ENCODE measurements around the gene LIN54. TPM values are rescaled to one million over a fixed set of nuclear protein-coding genes. Genes with fewer than 3 reads are reported as not detected.

LIN54 gene
- total and polyA plus RNA-seq, 12 donors = 1.5 to 9.4 (median 8.6) TPM

DNA sequence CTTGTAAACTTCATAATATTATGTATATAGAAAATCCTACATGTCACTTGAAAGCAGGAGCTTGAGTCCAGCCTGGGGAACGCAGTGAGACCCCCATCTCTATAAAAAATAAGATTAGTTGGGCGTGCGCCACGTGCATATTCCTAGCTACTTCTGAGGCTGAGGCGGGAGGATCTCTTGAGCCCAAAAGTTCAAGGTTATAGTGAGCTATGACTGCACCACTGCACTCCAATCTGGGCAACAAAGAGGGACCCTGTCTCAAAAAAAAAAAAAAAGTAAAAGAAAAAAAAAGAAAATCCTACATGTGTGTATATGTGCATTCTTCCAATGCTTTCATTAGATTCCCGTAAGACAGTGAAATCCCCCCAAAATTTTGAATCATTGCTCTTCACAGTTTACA lies 121.3 kb downstream of the LIN54 start:
- Histone ChIP-seq H3K4me3 (peak overlapping the region in 9 of 10 donors; percentile 66 to 96 (median 81)), H3K27me3 (no peaks in the 10 kb centered on the region), H3K4me1 (peaks cover 0 to 64% (median 56%) of the 10 kb centered on the region in 9 donors), H3K36me3 (peaks cover 0 to 18% (median 11%) of the 10 kb centered on the region in 9 donors), H3K9me3 (no peaks in the 10 kb centered on the region), H3K27ac (peak overlapping the region in 5 of 10 donors; percentile 97 to 99 (median 97))
- ATAC-seq = no peak
- 73 to 81% methylated on average over 6 of the region's 6 CpGs for WGBS, 2 donors
- DNase-seq = no peak
- TF ChIP-seq, protein P1, sequence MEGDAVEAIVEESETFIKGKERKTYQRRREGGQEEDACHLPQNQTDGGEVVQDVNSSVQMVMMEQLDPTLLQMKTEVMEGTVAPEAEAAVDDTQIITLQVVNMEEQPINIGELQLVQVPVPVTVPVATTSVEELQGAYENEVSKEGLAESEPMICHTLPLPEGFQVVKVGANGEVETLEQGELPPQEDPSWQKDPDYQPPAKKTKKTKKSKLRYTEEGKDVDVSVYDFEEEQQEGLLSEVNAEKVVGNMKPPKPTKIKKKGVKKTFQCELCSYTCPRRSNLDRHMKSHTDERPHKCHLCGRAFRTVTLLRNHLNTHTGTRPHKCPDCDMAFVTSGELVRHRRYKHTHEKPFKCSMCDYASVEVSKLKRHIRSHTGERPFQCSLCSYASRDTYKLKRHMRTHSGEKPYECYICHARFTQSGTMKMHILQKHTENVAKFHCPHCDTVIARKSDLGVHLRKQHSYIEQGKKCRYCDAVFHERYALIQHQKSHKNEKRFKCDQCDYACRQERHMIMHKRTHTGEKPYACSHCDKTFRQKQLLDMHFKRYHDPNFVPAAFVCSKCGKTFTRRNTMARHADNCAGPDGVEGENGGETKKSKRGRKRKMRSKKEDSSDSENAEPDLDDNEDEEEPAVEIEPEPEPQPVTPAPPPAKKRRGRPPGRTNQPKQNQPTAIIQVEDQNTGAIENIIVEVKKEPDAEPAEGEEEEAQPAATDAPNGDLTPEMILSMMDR (IDR thresholded peaks at IDR 0.05) = no peak
- intact Hi-C loops (cut with DNase I) = loop anchor here in 1 of 10 donors (5.0 kb wide), 1 partner anchor 688 kb away; no protein-coding TSS in a partner anchor

DNA sequence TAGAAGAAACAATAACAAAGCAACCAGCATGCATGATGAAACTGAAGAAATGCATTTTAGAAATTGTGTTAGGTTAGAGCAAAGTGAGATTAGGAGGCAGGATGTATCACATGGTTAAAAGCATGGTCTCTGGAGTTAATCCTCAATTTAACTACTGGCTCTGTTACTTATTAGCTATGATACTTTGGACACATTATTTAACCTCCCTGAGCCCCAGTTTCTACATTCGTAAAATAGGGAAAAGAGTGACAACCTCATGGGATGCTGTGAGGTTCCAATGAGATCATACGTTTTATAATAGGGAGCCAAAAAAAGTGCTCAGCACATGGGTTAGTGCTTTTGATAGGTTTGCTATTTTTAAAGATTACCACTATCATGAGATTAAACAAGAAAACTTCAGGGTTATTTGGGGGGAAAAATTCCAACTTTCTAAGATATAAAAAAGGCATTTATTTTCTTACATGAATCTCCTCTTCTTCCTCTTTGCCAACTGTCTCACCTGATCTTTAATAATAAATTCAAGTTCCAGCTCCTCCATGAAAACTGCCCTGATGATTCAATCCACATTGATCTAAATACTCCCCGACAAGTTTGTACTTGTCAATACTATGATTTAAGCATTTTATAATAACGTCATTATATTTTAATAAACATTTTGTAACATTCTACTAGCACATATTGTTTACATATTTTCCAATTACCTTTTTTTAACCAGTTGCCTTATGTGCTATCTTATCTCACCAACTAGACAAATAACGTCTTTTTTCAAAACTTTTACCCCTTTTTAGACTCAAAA lies 124.3 kb downstream of the LIN54 start:
- peak overlapping the region in 1 of 10 donors; percentile 10 for H3K4me3 ChIP-seq
- no peaks in the 10 kb centered on the region for H3K27me3 ChIP-seq
- H3K36me3 ChIP-seq = peaks cover 0 to 25% (median 0%) of the 10 kb centered on the region in 9 donors
- WGBS, 2 donors = 44 to 48% methylated on average over 5 of the region's 5 CpGs
- TF ChIP-seq, protein P1 (IDR thresholded peaks at IDR 0.05) = no peak
- intact Hi-C loops (cut with DNase I) = loop anchor here in 1 of 10 donors (5.0 kb wide), 1 partner anchor 691 kb away; no protein-coding TSS in a partner anchor
- H3K9me3 ChIP-seq = no peaks in the 10 kb centered on the region
- ATAC-seq = no peak
- peaks cover 4 to 66% (median 53%) of the 10 kb centered on the region in 9 donors for H3K4me1 ChIP-seq
- peak overlapping the region in 5 of 10 donors; percentile 35 to 69 (median 57) for H3K27ac ChIP-seq
- DNase-seq = no peak

DNA sequence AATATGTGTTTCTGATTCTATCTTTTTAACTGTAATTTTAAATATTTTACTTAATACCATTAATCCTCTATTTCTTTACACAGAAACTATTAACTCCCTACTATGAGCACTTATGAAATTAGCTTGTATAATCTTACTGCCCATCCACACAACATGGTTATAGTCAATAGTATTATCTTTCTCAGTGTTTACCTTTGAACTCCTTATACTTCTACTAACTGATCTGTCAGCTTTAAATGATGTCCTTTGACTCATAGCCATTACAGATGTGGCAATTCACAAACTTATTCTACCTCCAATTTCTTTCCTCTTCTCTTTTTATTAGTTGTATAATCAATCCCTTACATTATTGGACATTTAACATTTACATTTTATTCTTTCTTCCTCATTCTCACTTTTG lies 125.2 kb downstream of the LIN54 start:
- DNase-seq = no peak

More for the DNA sequence above, 125.2 kb downstream of the LIN54 start:
- Histone ChIP-seq H3K4me1 (peaks cover 4 to 74% (median 53%) of the 10 kb centered on the region in 9 donors), H3K4me3 (no peak overlapping the region), H3K9me3 (no peaks in the 10 kb centered on the region), H3K36me3 (peaks cover 0 to 34% (median 4%) of the 10 kb centered on the region in 9 donors), H3K27ac (peak overlapping the region in 5 of 10 donors; percentile 35 to 69 (median 57)), H3K27me3 (no peaks in the 10 kb centered on the region)
- intact Hi-C loops (cut with DNase I) = loop anchor here in 1 of 10 donors (5.0 kb wide), 1 partner anchor 692 kb away; no protein-coding TSS in a partner anchor
- TF ChIP-seq, protein P1 (IDR thresholded peaks at IDR 0.05) = no peak
- ATAC-seq = no peak

Other genes with a start within 250 kb of the LIN54 start
- gene SCD5, start 212.0 kb downstream of the LIN54 start, total RNA-seq = 1 to 10 TPM; 1.7 to 5.0 (median 3.0) TPM
- gene SCD5, start 212.0 kb downstream of the LIN54 start, polyA plus RNA-seq = 1 to 10 TPM; 3.8 to 6.7 TPM
- gene SEC31A, start 119.7 kb downstream of the LIN54 start, total RNA-seq = 100 to 1,000 TPM in 7 of 10 donors, 10 to 100 TPM in 3; 86.3 to 163 (median 124) TPM
- 100 to 1,000 TPM in 1 of 2 donors, 10 to 100 TPM in 1; 82.5 to 121 TPM for gene SEC31A, start 119.7 kb downstream of the LIN54 start, polyA plus RNA-seq
- gene THAP9, start 110.1 kb downstream of the LIN54 start, total RNA-seq = 1 to 10 TPM; 3.5 to 9.1 (median 6.2) TPM
- 1 to 10 TPM; 1.9 to 5.4 TPM for gene THAP9, start 110.1 kb downstream of the LIN54 start, polyA plus RNA-seq
- 10 to 100 TPM; 48.1 to 65.1 (median 57.5) TPM for gene COPS4, start 24.4 kb upstream of the LIN54 start, total RNA-seq
- gene COPS4, start 24.4 kb upstream of the LIN54 start, polyA plus RNA-seq = 10 to 100 TPM; 12.5 to 40.3 TPM
- gene PLAC8, start 103.9 kb upstream of the LIN54 start, total RNA-seq = 1 to 10 TPM in 3 of 10 donors, under 1 TPM in 7; 0.39 to 9.4 (median 0.66) TPM
- under 1 TPM; 0.51 to 0.64 TPM for gene PLAC8, start 103.9 kb upstream of the LIN54 start, polyA plus RNA-seq

Measured in heart right ventricle (tissue), 16 donors.